Prostate gland (tissue), 2 donors: ENCODE measurements around the gene PET100. TPM values are rescaled to one million over a fixed set of nuclear protein-coding genes. Genes with fewer than 3 reads are reported as not detected.

ENCODE experiments used
- DNase-seq: peaks from one replicate; pipeline ENCODE4 v3.0.0-alpha.2; 2019; ENCODE audit warnings: low spot score
- H3K27ac ChIP-seq, 2 donors: fragments of 200-600 bp; sonication (generic); 2 replicates each; pipeline ENCODE4 v1.5.1; 2017 to 2019
- H3K27me3 ChIP-seq: fragments of 200-600 bp; sonication (generic); replicated peaks from 2 replicates; pipeline ENCODE4 v1.5.1; 2019; ENCODE audit not compliant: insufficient read depth
- H3K36me3 ChIP-seq, 2 donors: fragments of 200-600 bp; sonication (generic); 1 replicate in 1 of 2; 2 replicates in 1 of 2; pipeline versions ENCODE4 v1.5.1 to v1.8.1; 2017 to 2019
- H3K4me1 ChIP-seq: fragments of 200-600 bp; sonication (generic); replicated peaks from 2 replicates; pipeline ENCODE4 v1.5.1; 2019
- H3K4me3 ChIP-seq, 2 donors: fragments of 200-600 bp; sonication (generic); 2 replicates each; pipeline ENCODE4 v1.5.1; 2017 to 2019
- H3K9me3 ChIP-seq: fragments of 200-600 bp; sonication (generic); 2 replicates; pipeline ENCODE4 v1.5.1; 2017
- CTCF ChIP-seq, 4 experiments: fragments of 200-600 bp in 2 of 4; fragments of 450-650 bp in 2 of 4; sonication (generic) in 2 of 4; IDR thresholded peaks; 1 replicate in 3 of 4; 2 replicates in 1 of 4; pipeline ENCODE4 v1.5.1; 2016 to 2019; ENCODE audit warnings: antibody characterized with exemption in 4 of 4, mild to moderate bottlenecking in 2 of 4, moderate library complexity in 2 of 4
- POLR2A ChIP-seq: fragments of 450-650 bp; IDR thresholded peaks from one replicate; pipeline ENCODE4 v1.6.1; 2016; ENCODE audit warnings: antibody characterized with exemption, mild to moderate bottlenecking
- POLR2AphosphoS5 ChIP-seq: sonication (generic); formaldehyde crosslinking; IDR thresholded peaks from one replicate; pipeline ENCODE4 v1.6.1; 2017; ENCODE audit warnings: antibody characterized with exemption
- WGBS: methylation state at CpG from one replicate; pipeline ENCODE4 v1.1.5; 2018; 5-methylcytosine and 5-hydroxymethylcytosine counted together
- intact Hi-C: fragments of 100-400 bp; cut with DNase I; formaldehyde crosslinking; loops from one replicate; pipeline ENCODE4 v1.14.2; 2022
- total RNA-seq, 2 donors: library from RNA; depleted of rRNA; stranded (reverse); fragments of >200 nt; gene quantifications; one replicate each; pipeline ENCODE4 v1.1.0, GENCODE V29; 2016

Gene PET100
- total RNA-seq, 2 donors from 2014 or later = 7.7 to 60.4 TPM

GRCh38 chr19:7644550-7644877, 14.9 kb downstream of the PET100 start:
- 82% methylated on average over 4 of the region's 20 CpGs for WGBS
- no peak for TF ChIP-seq CTCF (IDR thresholded peaks at IDR 0.05)
- no peak for TF ChIP-seq POLR2A
- TF ChIP-seq POLR2AphosphoS5 = no peak

GRCh38 chr19:7645163-7645562, 15.6 kb downstream of the PET100 start:
- intact Hi-C loops = no loop called here
- WGBS = 91% methylated on average over 14 of the region's 14 CpGs
- Histone ChIP-seq H3K9me3 (no peaks in the 10 kb centered on the region), H3K4me1 (no peaks in the 10 kb centered on the region), H3K36me3 (no peaks in the 10 kb centered on the region), H3K4me3 (no peak overlapping the region), H3K27me3 (no peaks in the 10 kb centered on the region), H3K27ac (no peak overlapping the region)
- DNase-seq = no peak
- TF ChIP-seq CTCF (IDR thresholded peaks at IDR 0.05) (no peak), POLR2AphosphoS5 (no peak), POLR2A (no peak)

More at GRCh38 chr19:7644550-7644877, 14.9 kb downstream of the PET100 start:
- Histone ChIP-seq H3K4me3 (no peak overlapping the region), H3K36me3 (no peaks in the 10 kb centered on the region), H3K4me1 (no peaks in the 10 kb centered on the region), H3K27me3 (no peaks in the 10 kb centered on the region), H3K9me3 (no peaks in the 10 kb centered on the region), H3K27ac (no peak overlapping the region)
- intact Hi-C loops = no loop called here
- no peak for DNase-seq

GRCh38 chr19:7645656-7646425, 16.2 kb downstream of the PET100 start:
- no peaks in the 10 kb centered on the region for H3K36me3 ChIP-seq
- intact Hi-C loops = no loop called here

GRCh38 chr19:7646426-7646700, 16.8 kb downstream of the PET100 start:
- 83% methylated on average over 8 of the region's 8 CpGs for WGBS
- DNase-seq = no peak
- no peaks in the 10 kb centered on the region for H3K27me3 ChIP-seq
- H3K4me1 ChIP-seq = no peaks in the 10 kb centered on the region
- H3K4me3 ChIP-seq = no peak overlapping the region
- H3K9me3 ChIP-seq = no peaks in the 10 kb centered on the region
- no peaks in the 10 kb centered on the region for H3K36me3 ChIP-seq
- no peak overlapping the region for H3K27ac ChIP-seq
- intact Hi-C loops = no loop called here
- TF ChIP-seq POLR2A (no peak), POLR2AphosphoS5 (no peak), CTCF (IDR thresholded peaks at IDR 0.05) (no peak)

More at GRCh38 chr19:7645656-7646425, 16.2 kb downstream of the PET100 start:
- H3K27me3 ChIP-seq = no peaks in the 10 kb centered on the region
- H3K9me3 ChIP-seq = no peaks in the 10 kb centered on the region
- no peak overlapping the region for H3K27ac ChIP-seq
- no peak for TF ChIP-seq CTCF (IDR thresholded peaks at IDR 0.05)
- no peak for TF ChIP-seq POLR2AphosphoS5
- TF ChIP-seq POLR2A = no peak
- 68% methylated on average over 20 of the region's 20 CpGs for WGBS
- H3K4me1 ChIP-seq = no peaks in the 10 kb centered on the region
- DNase-seq = no peak
- H3K4me3 ChIP-seq = no peak overlapping the region

- no peaks in the 10 kb centered on the region for H3K4me1 ChIP-seq
- WGBS = 92% methylated on average over 26 of the region's 26 CpGs
- DNase-seq = no peak
- no peak overlapping the region for H3K27ac ChIP-seq
- intact Hi-C loops = no loop called here
- no peaks in the 10 kb centered on the region for H3K9me3 ChIP-seq
- TF ChIP-seq POLR2A = no peak
- TF ChIP-seq CTCF (IDR thresholded peaks at IDR 0.05) = no peak
- no peak for TF ChIP-seq POLR2AphosphoS5
- no peaks in the 10 kb centered on the region for H3K36me3 ChIP-seq
- no peak overlapping the region for H3K4me3 ChIP-seq
- H3K27me3 ChIP-seq = no peaks in the 10 kb centered on the region
Measured at GRCh38 chr19:7647156-7647555, 17.6 kb downstream of the PET100 start.
